Urinary bladder (tissue), 4 donors: Measurements from ENCODE around the gene FUOM. TPM values are rescaled to one million over a fixed set of nuclear protein-coding genes. Genes with fewer than 3 reads are reported as not detected.
A peak's percentile ranks its signal among the peaks of the same experiment; 100 is the strongest.

Experiments
- DNase-seq: peaks from one replicate; pipeline ENCODE4 v3.0.0-alpha.2; 2015; ENCODE audit errors: extremely low spot score
- H3K27ac ChIP-seq: one replicate; pipeline ENCODE4 v1.5.1; 2013; ENCODE audit warnings: low read depth, mild to moderate bottlenecking, moderate library complexity
- H3K36me3 ChIP-seq: one replicate; pipeline ENCODE4 v1.6.1; 2013; ENCODE audit warnings: mild to moderate bottlenecking, moderate library complexity; ENCODE audit not compliant: insufficient read depth
- H3K4me1 ChIP-seq: one replicate; pipeline ENCODE4 v1.6.1; 2013; ENCODE audit warnings: mild to moderate bottlenecking, moderate library complexity; ENCODE audit not compliant: insufficient read depth
- H3K4me3 ChIP-seq: one replicate; pipeline ENCODE4 v1.5.1; 2013; ENCODE audit warnings: low read depth, low read length
- WGBS: extraction: QIAGEN DNeasy Blood & Tissue Kit; methylation state at CpG from one replicate; pipeline ENCODE4 v1.1.7; 2013; 5-methylcytosine and 5-hydroxymethylcytosine counted together
- polyA plus RNA-seq: library from polyadenylated mRNA; stranded (reverse); fragments of 200-250 nt; gene quantifications from one replicate; pipeline ENCODE4 v1.2.3, GENCODE V29; 2013
- total RNA-seq: library from RNA; depleted of rRNA; stranded (reverse); fragments of >200 nt; gene quantifications from one replicate; pipeline ENCODE4 v1.2.3, GENCODE V29; 2014
- donor health status: healthy with polysubstance abuse.
- donor health status: healthy.

The FUOM gene
- total and polyA plus RNA-seq, 2 donors, result 5.2 to 16.9 TPM

DNA sequence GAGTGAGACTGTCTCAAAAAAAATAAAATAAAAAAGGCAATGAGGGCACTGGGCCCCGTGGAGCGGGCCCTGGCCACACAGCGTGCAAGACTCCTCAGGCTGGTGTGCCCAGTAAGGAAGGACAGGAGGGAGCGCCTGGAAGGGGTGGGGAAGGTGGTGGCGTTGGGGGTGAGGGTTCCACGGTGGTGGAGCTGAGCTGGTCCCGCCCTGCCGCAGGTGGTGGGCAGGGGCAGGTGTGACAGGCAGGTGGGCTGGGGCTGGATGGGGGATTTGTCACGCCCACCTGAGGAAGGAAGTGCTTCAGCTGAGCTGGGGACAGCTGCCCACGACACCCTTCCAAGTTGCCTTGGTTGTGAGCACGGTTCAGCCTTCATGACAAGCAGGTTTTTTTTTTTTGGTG is 11.4 kb downstream of the FUOM start:
- no peak overlapping the region for H3K27ac ChIP-seq
- H3K4me3 ChIP-seq, result no peak overlapping the region
- H3K4me1 ChIP-seq, result no peaks in the 10 kb centered on the region
- no peaks in the 10 kb centered on the region for H3K36me3 ChIP-seq
- DNase-seq, result no peak
- WGBS, result 59% methylated on average over 11 of the region's 11 CpGs

DNA sequence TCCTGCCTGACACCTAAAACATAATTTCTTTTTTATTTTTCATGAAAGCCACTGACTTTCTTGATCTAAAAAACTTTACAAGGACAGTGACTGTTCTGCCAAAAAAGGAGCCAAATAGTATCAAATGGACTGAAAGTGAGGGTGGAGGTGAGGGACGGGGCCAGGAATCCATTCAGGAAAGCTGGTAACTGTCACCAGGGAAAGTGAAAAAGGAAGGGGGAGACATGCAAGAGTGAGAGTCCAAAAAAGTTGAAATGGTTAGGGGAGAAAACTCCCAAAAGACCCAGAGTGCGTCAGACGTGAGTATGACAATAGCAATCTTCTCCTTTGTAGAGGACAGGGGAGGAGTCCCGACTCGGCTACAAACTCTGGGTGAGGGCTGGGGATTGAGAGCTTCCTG is 13.6 kb downstream of the FUOM start:
- no peak overlapping the region for H3K27ac ChIP-seq
- 68% methylated on average over 5 of the region's 5 CpGs for WGBS
- H3K4me1 ChIP-seq, result no peaks in the 10 kb centered on the region
- DNase-seq, result no peak
- no peaks in the 10 kb centered on the region for H3K36me3 ChIP-seq
- H3K4me3 ChIP-seq, result no peak overlapping the region

DNA sequence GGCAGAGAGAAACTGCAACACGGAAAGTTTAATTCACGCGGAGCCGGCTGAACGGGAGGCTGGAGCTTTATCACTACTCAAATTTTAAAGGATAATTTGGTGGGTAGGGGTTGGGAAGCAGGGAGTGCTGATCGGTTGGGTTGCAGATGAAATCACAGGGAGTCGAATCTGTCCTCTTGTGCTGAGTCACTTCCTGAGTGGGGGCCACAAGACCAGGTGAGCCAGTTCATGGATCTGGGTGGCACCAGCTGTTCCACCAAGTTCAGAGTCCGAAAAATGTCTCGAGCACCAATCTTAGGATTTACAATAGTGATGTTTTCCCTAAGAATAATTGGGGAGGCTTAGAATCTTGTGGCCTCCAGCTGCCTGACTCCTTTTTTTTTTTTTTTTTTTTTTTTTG is 14.3 kb downstream of the FUOM start:
- WGBS, result 51% methylated on average over 9 of the region's 9 CpGs
- H3K36me3 ChIP-seq, result no peaks in the 10 kb centered on the region
- no peak for DNase-seq
- H3K4me1 ChIP-seq, result no peaks in the 10 kb centered on the region
- no peak overlapping the region for H3K27ac ChIP-seq
- no peak overlapping the region for H3K4me3 ChIP-seq

DNA sequence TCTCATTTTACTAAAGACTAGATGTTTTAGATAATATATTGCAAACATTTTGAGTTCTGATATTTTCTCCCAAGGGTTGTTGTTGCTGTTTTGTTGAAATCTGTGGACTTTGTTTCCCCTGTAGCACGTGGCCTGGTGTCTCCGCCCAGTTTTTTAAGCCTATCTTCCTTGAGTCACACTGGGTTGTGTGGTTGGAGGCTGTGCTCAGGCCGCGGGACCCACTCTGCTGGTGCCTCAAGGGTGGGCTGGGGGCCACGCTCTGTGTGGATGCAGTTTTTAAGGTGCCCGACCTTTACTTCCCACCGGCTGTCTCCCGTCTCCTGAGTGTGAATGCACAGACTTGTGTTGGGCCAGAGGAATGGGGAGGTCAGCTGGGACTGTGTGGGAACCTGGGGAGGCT is 14.9 kb downstream of the FUOM start:
- 74% methylated on average over 8 of the region's 8 CpGs for WGBS
- no peaks in the 10 kb centered on the region for H3K36me3 ChIP-seq
- H3K4me1 ChIP-seq, result no peaks in the 10 kb centered on the region
- no peak overlapping the region for H3K4me3 ChIP-seq
- no peak overlapping the region for H3K27ac ChIP-seq
- no peak for DNase-seq

DNA sequence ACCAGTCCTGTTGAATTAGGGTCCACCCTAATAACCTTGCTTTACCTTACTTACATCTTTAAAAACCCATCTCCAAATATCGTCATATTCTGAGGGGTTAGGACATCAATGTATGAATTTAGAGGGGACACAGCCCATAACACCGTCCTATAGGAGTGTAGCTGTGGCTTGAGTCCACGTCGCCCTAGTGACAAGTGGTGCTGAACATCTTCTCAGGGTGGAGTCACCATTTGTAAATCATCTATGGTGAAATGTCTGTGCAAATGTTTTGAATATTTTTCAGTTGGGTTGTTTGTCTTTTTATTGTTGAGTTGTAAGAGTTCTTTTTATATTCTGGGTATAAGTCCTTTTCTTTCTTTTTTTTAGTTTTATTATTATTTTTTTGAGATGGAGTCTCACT is 15.8 kb downstream of the FUOM start:
- 85% methylated on average over 4 of the region's 4 CpGs for WGBS
- no peak for DNase-seq
- Histone ChIP-seq H3K4me1 (no peaks in the 10 kb centered on the region), H3K4me3 (no peak overlapping the region), H3K27ac (no peak overlapping the region), H3K36me3 (no peaks in the 10 kb centered on the region)

DNA sequence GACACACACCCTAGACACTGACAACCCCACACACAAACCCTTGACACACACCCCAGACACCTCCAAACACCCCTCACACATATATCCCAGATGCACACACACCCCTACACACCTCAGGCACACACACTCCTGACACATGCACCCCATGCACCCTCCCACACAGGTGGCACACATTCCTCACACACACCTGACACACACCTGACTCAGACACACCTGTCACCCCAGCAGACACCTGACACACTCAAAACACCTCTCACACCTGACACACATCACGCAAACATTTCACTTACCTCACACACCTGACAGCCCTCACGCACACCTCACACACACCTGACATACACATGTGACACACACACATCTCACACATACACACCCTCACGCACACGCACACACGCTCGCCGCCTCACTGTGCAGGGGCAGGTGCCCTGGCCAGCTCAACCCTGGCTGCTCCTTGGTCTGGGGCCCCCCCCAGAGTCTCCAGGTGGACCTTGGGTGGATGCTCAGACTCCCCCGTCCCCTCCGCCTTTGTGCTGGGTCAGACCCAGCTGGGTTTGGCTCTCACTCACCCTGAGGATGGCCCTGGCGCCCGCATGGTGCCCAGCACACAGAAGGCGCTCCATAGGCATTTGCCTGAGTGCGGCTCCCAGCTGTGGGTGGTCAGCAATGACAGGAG is 18.0 kb downstream of the FUOM start:
- WGBS, result 91% methylated on average over 13 of the region's 13 CpGs
- no peaks in the 10 kb centered on the region for H3K36me3 ChIP-seq

DNA sequence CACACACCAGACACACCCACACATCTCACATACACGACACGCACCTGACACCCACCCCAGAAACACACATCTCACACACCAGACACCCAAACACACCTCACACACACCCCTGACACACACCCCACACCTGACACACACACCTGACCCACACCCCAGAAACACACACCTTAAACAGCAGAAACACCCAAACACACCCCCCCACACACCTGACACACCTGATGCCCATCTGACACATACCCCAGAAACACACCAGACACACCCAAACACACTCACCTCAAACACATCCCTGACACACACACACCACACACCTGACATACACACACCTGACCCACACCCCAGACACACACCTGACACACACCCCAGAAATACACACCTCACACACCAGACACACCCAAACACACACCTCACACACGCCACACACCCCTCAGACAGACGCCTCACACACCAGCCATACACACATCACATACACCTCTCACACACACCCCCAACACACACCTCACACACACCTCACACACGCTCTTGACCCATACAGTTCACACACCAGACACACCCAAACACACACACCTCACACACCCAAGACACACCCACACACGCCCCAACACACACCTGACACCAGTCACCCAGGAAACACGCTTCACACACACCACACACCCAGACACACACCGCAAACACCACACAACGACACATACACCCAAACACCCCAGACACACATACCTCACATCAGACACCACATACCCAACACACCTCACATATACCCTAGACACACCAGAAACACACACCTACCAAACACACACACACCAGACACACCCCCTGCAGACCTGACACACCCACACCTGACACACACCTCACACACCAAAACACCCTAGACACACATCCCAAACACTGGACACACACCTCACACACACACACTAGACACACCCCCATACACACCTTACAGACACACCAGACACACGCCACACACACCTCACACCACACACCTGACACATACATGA is 19.4 kb downstream of the FUOM start:
- WGBS, result 89% methylated on average over 10 of the region's 10 CpGs
- Histone ChIP-seq H3K4me3 (no peak overlapping the region), H3K36me3 (no peaks in the 10 kb centered on the region), H3K4me1 (peaks cover 5% of the 10 kb centered on the region), H3K27ac (no peak overlapping the region)
- DNase-seq, result no peak

More for the DNA sequence above, 18.0 kb downstream of the FUOM start:
- no peak for DNase-seq
- Histone ChIP-seq H3K4me3 (no peak overlapping the region), H3K27ac (no peak overlapping the region), H3K4me1 (peaks cover 5% of the 10 kb centered on the region)

DNA sequence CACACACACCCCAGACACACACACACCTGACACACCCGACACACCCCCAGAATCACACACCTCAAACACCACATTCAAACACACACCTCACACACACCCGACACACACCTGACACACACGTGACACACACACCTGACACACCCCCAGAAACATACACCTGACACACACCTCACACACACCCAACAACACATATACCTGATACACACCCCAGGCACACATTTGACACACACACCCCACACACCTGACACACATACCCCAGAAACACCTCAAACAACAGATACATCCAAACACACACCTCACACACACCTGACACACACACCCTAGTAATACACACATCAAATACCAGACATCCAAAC is 20.5 kb downstream of the FUOM start:
- Histone ChIP-seq H3K27ac (no peak overlapping the region), H3K4me3 (no peak overlapping the region), H3K36me3 (no peaks in the 10 kb centered on the region), H3K4me1 (peaks cover 5% of the 10 kb centered on the region)
- no peak for DNase-seq
- 84% methylated on average over 3 of the region's 3 CpGs for WGBS

DNA sequence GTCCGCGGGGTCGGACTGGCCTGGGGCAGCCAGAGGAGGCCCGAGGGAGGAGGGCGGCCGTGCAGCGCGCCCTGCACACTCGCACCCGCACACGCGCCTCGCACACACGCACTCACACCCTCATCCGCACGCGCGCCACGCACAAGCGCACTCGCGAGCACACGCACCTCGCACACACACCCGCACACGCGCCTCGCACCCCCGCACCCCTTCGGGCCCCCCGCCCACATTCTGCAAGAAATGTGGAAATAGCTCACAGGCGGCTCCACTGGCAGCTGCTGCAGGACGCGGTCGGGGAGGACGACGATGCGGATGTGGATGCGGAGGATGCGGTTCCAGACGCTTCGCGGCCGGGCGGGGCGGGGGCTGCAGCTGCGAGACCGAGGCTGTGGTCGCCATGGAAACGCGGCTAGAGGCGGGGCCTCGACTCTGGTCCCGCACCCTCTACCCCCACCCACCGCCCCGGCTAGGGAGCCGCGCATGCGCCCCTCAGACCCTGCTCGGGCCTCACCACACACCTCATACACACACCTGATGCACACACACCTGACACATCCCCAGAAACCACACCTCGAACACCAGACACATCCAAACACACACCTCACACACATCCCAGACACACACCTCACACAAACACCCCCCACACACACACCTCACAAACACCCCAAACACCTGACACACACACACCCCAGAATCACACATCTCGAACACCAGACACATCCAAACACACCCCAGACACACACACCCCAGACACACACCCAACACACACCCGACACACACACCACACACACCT is 21.0 kb downstream of the FUOM start, which contains the start of gene CALY:
Gene CALY (minus strand): TSS at position 320 of the 793 bp plus-strand sequence. CDS start 7,907 bp downstream, outside the sequence.
- H3K36me3 ChIP-seq, result no peaks in the 10 kb centered on the region
- H3K4me1 ChIP-seq, result peaks cover 5% of the 10 kb centered on the region
- no peak within 1 kb of the TSS for H3K27ac ChIP-seq
- 15% methylated on average over 63 of the region's 63 CpGs for WGBS
- peak within 1 kb of the TSS; percentile 34 for H3K4me3 ChIP-seq
- no peak for DNase-seq

DNA sequence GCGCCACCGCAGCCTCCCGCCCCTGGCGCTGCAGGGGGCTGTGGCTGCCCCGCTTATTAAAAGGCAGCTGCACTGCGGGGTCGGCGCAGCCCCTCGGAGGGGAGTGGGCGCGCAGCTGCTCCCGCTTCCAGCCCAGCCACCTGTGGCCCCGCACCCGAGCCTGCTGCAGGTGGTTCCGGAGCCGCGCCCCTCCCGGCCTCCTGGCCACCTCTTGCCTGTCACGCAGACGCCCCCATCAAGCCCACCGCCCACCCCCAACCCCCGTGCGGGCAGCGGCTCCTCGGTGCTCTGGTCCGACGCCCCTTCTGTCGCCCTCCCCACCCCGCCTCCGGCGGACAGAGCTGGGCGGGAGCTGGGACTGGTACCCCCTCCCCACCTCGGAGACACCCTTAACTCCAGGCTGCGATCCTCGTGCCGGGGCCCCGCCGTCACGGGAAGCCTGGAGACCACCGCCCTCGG is 21.7 kb downstream of the FUOM start:
- WGBS, result 7% methylated on average over 41 of the region's 41 CpGs
- no peak for DNase-seq
- Histone ChIP-seq H3K4me1 (peaks cover 5% of the 10 kb centered on the region), H3K27ac (no peak overlapping the region), H3K4me3 (peak overlapping the region; percentile 34), H3K36me3 (no peaks in the 10 kb centered on the region)

DNA sequence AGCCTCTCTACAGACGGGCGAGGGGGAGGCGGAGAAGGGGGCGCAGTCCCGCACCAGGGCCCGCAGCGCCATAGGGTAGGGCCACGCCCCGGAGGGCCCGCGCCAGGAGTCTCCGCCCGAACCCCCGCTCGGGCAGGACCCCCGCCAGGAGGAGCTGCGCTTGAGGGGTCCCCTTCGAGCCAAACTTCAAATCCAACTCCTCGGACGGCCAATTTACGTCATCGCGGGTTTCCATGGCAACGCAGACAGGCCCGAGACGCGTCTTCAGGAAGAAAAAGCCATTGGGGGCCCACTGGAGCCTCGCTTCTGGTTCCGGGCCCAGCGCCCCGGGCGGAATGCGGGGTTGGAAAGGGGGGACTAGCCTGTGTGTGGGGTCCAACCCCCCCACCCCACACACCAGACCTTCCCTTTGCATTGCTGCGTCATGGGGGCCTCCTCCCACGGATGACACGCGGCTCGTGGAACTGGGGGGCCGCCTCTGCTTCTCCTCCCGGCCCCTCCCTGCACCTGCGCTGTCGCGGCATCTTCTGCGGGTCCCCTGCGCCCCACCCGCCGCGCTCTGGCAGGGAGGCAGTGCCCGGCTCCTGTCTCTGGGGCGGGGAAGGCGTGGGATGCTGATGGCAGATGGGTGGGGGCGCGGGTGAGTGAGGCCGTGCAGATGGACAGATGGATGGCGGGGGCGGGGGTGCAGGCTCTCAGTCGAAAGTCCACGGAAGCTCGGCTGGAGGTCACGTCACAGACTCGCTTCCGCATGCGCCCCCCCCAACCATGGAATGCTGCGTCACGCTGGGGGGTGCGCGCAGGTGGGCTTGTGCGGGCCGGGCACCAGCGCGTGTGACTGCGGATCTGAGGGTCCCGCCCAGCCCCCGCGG is 22.3 kb downstream of the FUOM start:
- Histone ChIP-seq H3K4me1 (peaks cover 5% of the 10 kb centered on the region), H3K27ac (no peak overlapping the region), H3K4me3 (peak overlapping the region; percentile 34), H3K36me3 (no peaks in the 10 kb centered on the region)
- peak; percentile 37 for DNase-seq
- 2% methylated on average over 75 of the region's 75 CpGs for WGBS

DNA sequence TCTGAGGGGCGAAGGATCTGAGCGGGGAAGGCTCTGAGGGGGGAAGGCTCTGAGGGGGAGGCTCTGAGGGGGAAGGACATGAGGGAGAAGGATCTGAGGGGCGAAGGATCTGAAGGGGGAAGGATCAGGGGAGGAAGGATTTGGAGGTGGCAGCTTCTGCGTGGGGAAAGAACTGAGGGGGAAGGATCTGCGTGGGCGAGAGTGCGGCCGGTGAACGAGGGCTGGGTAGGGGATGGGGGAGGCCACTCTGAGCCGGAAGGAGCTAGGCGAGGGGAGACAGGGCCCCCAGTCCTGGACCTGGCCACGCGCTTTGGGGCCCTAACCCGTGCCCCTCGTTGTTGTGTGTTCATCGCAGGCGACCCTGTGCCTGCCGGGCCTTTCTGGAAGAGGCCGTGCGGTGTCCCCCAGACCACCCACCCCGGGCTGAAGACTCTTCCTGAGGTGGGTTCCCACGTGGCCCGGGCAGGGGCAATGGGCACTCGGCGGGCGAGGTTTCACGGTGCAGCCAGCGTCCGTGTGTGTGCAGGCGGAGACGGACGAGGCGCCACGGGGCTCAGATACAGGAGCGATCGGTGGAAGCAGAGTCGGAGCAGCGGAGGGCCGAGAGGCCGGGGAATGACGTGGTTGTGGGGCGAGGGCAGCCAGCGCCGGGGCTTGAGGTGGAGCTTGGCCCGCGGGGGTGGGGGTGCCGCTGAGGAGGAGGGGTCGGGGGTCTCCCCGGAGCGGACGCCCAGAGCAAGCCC is 23.1 kb downstream of the FUOM start:
- DNase-seq, result no peak
- H3K4me3 ChIP-seq, result peak overlapping the region; percentile 34
- WGBS, result 15% methylated on average over 51 of the region's 51 CpGs
- H3K4me1 ChIP-seq, result peaks cover 5% of the 10 kb centered on the region
- H3K27ac ChIP-seq, result no peak overlapping the region
- H3K36me3 ChIP-seq, result no peaks in the 10 kb centered on the region
